SK-N-SH treated with all-trans-retinoic acid at 6 μM for 48 hours (cell line): ENCODE data around the gene OR52E5.

ENCODE experiments used
- ARNTL ChIP-seq: fragments of 450-650 bp; formaldehyde crosslinking; IDR thresholded peaks from 2 replicates; pipeline ENCODE4 v1.5.0; 2020; ENCODE audit warnings: low read depth, mild to moderate bottlenecking, moderate library complexity, borderline replicate concordance
- CSDC2 ChIP-seq: fragments of 250-450 bp; sonication (Bioruptor Pico); IDR thresholded peaks from 2 replicates; pipeline ENCODE4 v1.5.0; 2020; ENCODE audit warnings: mild to moderate bottlenecking, moderate library complexity
- ESRRG ChIP-seq: fragments of 250-450 bp; sonication (Bioruptor Pico); IDR thresholded peaks from 2 replicates; pipeline ENCODE4 v1.6.1; 2021; ENCODE audit warnings: mild to moderate bottlenecking
- ISL1 ChIP-seq: fragments of 250-450 bp; sonication (Bioruptor Pico); IDR thresholded peaks from 2 replicates; pipeline ENCODE4 v2.1.2; 2022; ENCODE audit warnings: mild to moderate bottlenecking, moderate library complexity
- RARB ChIP-seq: fragments of 250-450 bp; sonication (Bioruptor Pico); IDR thresholded peaks from 2 replicates; pipeline ENCODE4 v1.8.0; 2021; ENCODE audit warnings: mild to moderate bottlenecking, moderate library complexity
- ZFP3 ChIP-seq: fragments of 250-450 bp; sonication (Bioruptor Pico); IDR thresholded peaks from 2 replicates; pipeline ENCODE4 v1.5.0; 2020; ENCODE audit warnings: mild to moderate bottlenecking, moderate library complexity
- ZFP30 ChIP-seq: fragments of 450-650 bp; formaldehyde crosslinking; IDR thresholded peaks from 2 replicates; pipeline ENCODE4 v1.5.0; 2022; ENCODE audit warnings: mild to moderate bottlenecking, moderate library complexity
- ZNF70 ChIP-seq: fragments of 450-650 bp; formaldehyde crosslinking; IDR thresholded peaks from 2 replicates; pipeline ENCODE4 v1.5.0; 2020; ENCODE audit warnings: mild to moderate bottlenecking, moderate library complexity
- TF ChIP-seq, protein P1 (sequence below): fragments of 250-450 bp; sonication (Bioruptor Pico); IDR thresholded peaks from 2 replicates; pipeline ENCODE4 v1.5.1; 2020; ENCODE audit warnings: low read depth, mild to moderate bottlenecking, moderate library complexity

DNA sequence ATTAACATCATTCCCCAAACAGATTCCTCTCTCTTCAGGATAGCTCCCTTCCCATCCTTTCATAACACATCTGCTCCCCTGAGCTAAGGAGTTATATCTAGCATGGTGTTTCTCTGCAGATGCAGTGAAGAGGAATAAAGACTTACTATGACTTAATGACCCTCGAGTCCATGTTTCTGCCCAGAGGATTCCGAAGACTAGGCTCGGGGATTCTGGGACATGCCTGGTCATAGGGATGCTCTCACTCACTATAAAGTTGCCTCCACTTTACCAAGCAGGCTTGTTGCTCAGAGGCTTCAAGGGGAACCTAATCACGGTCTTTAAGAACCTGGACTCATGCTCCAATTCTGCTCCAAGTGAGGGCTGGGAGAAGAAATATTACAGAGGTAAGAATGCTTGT, 12.7 kb upstream of the OR52E5 start, which contains the start of gene OR52E4:
- TF ChIP-seq CSDC2 (no peak), ISL1 (CRISPR knock-in tag) (no peak), ESRRG (CRISPR knock-in tag) (no peak), ZFP3 (CRISPR knock-in tag) (no peak), ARNTL (CRISPR knock-in tag) (no peak), RARB (CRISPR knock-in tag) (no peak), ZNF70 (no peak), ZFP30 (no peak)
- TF ChIP-seq, protein P1, sequence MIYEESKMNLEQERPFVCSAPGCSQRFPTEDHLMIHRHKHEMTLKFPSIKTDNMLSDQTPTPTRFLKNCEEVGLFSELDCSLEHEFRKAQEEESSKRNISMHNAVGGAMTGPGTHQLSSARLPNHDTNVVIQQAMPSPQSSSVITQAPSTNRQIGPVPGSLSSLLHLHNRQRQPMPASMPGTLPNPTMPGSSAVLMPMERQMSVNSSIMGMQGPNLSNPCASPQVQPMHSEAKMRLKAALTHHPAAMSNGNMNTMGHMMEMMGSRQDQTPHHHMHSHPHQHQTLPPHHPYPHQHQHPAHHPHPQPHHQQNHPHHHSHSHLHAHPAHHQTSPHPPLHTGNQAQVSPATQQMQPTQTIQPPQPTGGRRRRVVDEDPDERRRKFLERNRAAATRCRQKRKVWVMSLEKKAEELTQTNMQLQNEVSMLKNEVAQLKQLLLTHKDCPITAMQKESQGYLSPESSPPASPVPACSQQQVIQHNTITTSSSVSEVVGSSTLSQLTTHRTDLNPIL (CRISPR knock-in tag): no peak
